ENCODE results near the gene PRXL2B. TPM values are rescaled to one million over a fixed set of nuclear protein-coding genes. Genes with fewer than 3 reads are reported as not detected.

The PRXL2B gene
- total and polyA plus RNA-seq, 10 of the 15 experiments (the other 5 are each of a cell fraction or from before 2014, with no cell fraction given): 0.44 to 5.6 (median 4.0) TPM

GRCh38 chr1:2538376-2538775 lies 48.2 kb upstream of the PRXL2B start:
- 16% methylated on average over 4 of the region's 4 CpGs for WGBS (ENCODE audit: insufficient coverage, insufficient replicate concordance, low lambda C conversion rate, missing lambda C conversion rate)
- no peaks in the 10 kb centered on the region for H3K9me3 ChIP-seq (replicated peaks; ENCODE audit: control insufficient read depth, insufficient read depth, low read length)
- no peak for FAIRE-seq
- BruUV-seq (replicated peaks): no TSS peak
- H3K27ac ChIP-seq (ENCODE audit: control insufficient read depth, insufficient read depth): no peak overlapping the region
- H3K4me3 ChIP-seq: no peak overlapping the region
- H3K4me1 ChIP-seq (ENCODE audit: control insufficient read depth, insufficient read depth, low read length): peaks cover 7% of the 10 kb centered on the region; the same call in 1 of the 2 replicates
- H3K36me3 ChIP-seq (ENCODE audit: control insufficient read depth in 2 of 2, insufficient read depth in 2 of 2, low read length in 1 of 2): no peaks in the 10 kb centered on the region
- ChIA-PET POLR2A (no interaction called here), CTCF (no interaction called here), SMC1A (ENCODE audit: uncharacterized antibody, unreplicated experiment) (no interaction called here), RAD21 (ENCODE audit: unreplicated experiment) (no interaction called here)
- no peak for DNase-seq (ENCODE audit: low read depth, low spot score)
- TF ChIP-seq MXI1 (IDR thresholded peaks at IDR 0.05; ENCODE audit: low read depth, low read length) (no peak), IKZF1 (conservative IDR thresholded peaks at IDR 0.05) (no peak)
- H3K27me3 ChIP-seq (replicated peaks in 1 of 2; ENCODE audit: control insufficient read depth in 2 of 2, insufficient read depth in 2 of 2, low read length in 1 of 2): no peaks in the 10 kb centered on the region; a peak in 2 of 4 replicates
- in situ Hi-C loops (cut with MboI): no loop called here
- H3K4me2 ChIP-seq (ENCODE audit: control insufficient read depth, insufficient read depth): no peak overlapping the region
- no peak for ATAC-seq
- no peaks in the 10 kb centered on the region for H3K79me2 ChIP-seq (ENCODE audit: control insufficient read depth, insufficient read depth, low read length)
- H2AFZ ChIP-seq (ENCODE audit: control insufficient read depth, low read depth, low read length): no peak overlapping the region
- H4K20me1 ChIP-seq (ENCODE audit: control insufficient read depth, insufficient read depth): no peaks in the 10 kb centered on the region
- H3K9ac ChIP-seq (ENCODE audit: control insufficient read depth, insufficient read depth, low read length): no peak overlapping the region
- intact Hi-C loops (cut with micrococcal nuclease; ENCODE audit: unreplicated experiment): no loop called here

- in situ Hi-C loops (cut with MboI) (no loop called here), intact Hi-C loops (cut with micrococcal nuclease; ENCODE audit: unreplicated experiment) (no loop called here)
- TF ChIP-seq E2F8 (IDR thresholded peaks at IDR 0.05; ENCODE audit: low read depth, partially characterized antibody) (no peak), RAD21 (IDR thresholded peaks at IDR 0.05; ENCODE audit: insufficient read depth, low read depth, low read length) (no peak), ASH2L (IDR thresholded peaks at IDR 0.05; ENCODE audit: borderline replicate concordance, low read depth) (no peak), SPI1 (IDR thresholded peaks at IDR 0.05; ENCODE audit: borderline replicate concordance, insufficient read depth, low read depth, low read length) (no peak), JUNB (IDR thresholded peaks at IDR 0.05) (no peak), NR2C1 (IDR thresholded peaks at IDR 0.05) (no peak), SIN3A (IDR thresholded peaks at IDR 0.05; ENCODE audit: low read depth, low read length) (no peak), SREBF2 (IDR thresholded peaks at IDR 0.05; ENCODE audit: low read length) (no peak), TBL1XR1 (IDR thresholded peaks at IDR 0.05; ENCODE audit: low read depth, low read length) (no peak), IRF3 (IDR thresholded peaks at IDR 0.05) (no peak)
- no peaks in the 10 kb centered on the region; a peak in 2 of 4 replicates for H3K27me3 ChIP-seq (replicated peaks in 1 of 2; ENCODE audit: control insufficient read depth in 2 of 2, insufficient read depth in 2 of 2, low read length in 1 of 2)
- H2AFZ ChIP-seq (ENCODE audit: control insufficient read depth, low read depth, low read length): no peak overlapping the region
- no peak overlapping the region for H3K27ac ChIP-seq (ENCODE audit: control insufficient read depth, insufficient read depth)
- no peak overlapping the region for H3K9ac ChIP-seq (ENCODE audit: control insufficient read depth, insufficient read depth, low read length)
- FAIRE-seq (no peak), ATAC-seq (no peak), DNase-seq (ENCODE audit: low read depth, low spot score) (no peak)
- SMC1A ChIA-PET (ENCODE audit: uncharacterized antibody, unreplicated experiment): no interaction called here
- peaks cover 7% of the 10 kb centered on the region; the same call in 1 of the 2 replicates for H3K4me1 ChIP-seq (ENCODE audit: control insufficient read depth, insufficient read depth, low read length)
- no TSS peak for BruUV-seq (replicated peaks)
- H3K4me2 ChIP-seq (ENCODE audit: control insufficient read depth, insufficient read depth): no peak overlapping the region
- no peaks in the 10 kb centered on the region for H4K20me1 ChIP-seq (ENCODE audit: control insufficient read depth, insufficient read depth)
- H3K9me3 ChIP-seq (replicated peaks; ENCODE audit: control insufficient read depth, insufficient read depth, low read length): no peaks in the 10 kb centered on the region
- RAD21 ChIA-PET (ENCODE audit: unreplicated experiment): no interaction called here
- H3K79me2 ChIP-seq (ENCODE audit: control insufficient read depth, insufficient read depth, low read length): no peaks in the 10 kb centered on the region
- POLR2A ChIA-PET: no interaction called here
- no peak overlapping the region for H3K4me3 ChIP-seq
- 73% methylated on average over 8 of the region's 8 CpGs for WGBS (ENCODE audit: insufficient coverage, insufficient replicate concordance, low lambda C conversion rate, missing lambda C conversion rate)
- H3K36me3 ChIP-seq (ENCODE audit: control insufficient read depth in 2 of 2, insufficient read depth in 2 of 2, low read length in 1 of 2): no peaks in the 10 kb centered on the region
- CTCF ChIA-PET: interaction anchor here (1.0 to 1.1 kb wide), 2 partner anchors 10 to 13 kb away, joined by 3 to 4 read pairs; partner anchors contain the start of gene PANK4
These were observed 47.7 kb upstream of the PRXL2B start for GRCh38 chr1:2538872-2539271.

Data from GM12878 (cell line).